HG02884 (cell line): ENCODE measurements around the gene CPNE5.
A peak's percentile ranks its signal among the peaks of the same experiment; 100 is the strongest.
"Not testable (repeated sequence)": the region's sequence is repeated elsewhere in the genome, so short reads cannot be mapped to it uniquely, and the experiment has no call there.

Experiments used
- ATAC-seq: cut with Tn5 transposase; IDR thresholded peaks from one replicate; pipeline ENCODE4 v1.9.1; 2021; ENCODE audit warnings: mild to moderate bottlenecking, moderate library complexity; ENCODE audit not compliant: unreplicated experiment

The CPNE5 gene

GRCh38 chr6:36706339-36706738 is 132.9 kb downstream of the CPNE5 start:
- ATAC-seq = no peak

GRCh38 chr6:36704961-36705577 is 134.2 kb downstream of the CPNE5 start:
- not testable (repeated sequence) for ATAC-seq

- no peak for ATAC-seq
Observed at GRCh38 chr6:36703982-36704381, 135.3 kb downstream of the CPNE5 start.

- ATAC-seq = no peak
Observed at GRCh38 chr6:36703081-36703606, 136.1 kb downstream of the CPNE5 start.

- ATAC-seq = no peak
Observed at GRCh38 chr6:36702656-36703055, 136.6 kb downstream of the CPNE5 start.

- no peak for ATAC-seq
Observed at GRCh38 chr6:36701401-36701991, 137.7 kb downstream of the CPNE5 start.

- no peak for ATAC-seq
Observed at GRCh38 chr6:36700831-36701230, 138.4 kb downstream of the CPNE5 start.

GRCh38 chr6:36700071-36700812 is 139.0 kb downstream of the CPNE5 start:
- no peak for ATAC-seq

GRCh38 chr6:36699348-36699747 is 139.9 kb downstream of the CPNE5 start:
- ATAC-seq = no peak

GRCh38 chr6:36698871-36699271 is 140.4 kb downstream of the CPNE5 start:
- no peak for ATAC-seq

GRCh38 chr6:36698196-36698595 is 141.0 kb downstream of the CPNE5 start:
- no peak for ATAC-seq

GRCh38 chr6:36697481-36697903 is 141.8 kb downstream of the CPNE5 start, which contains the start of gene RAB44:
Gene RAB44 (plus strand): TSS chr6:36697826. CDS start chr6:36704236, 6,410 bp downstream.
- no peak for ATAC-seq

- no peak for ATAC-seq
Observed at GRCh38 chr6:36695414-36695813, 143.8 kb downstream of the CPNE5 start.

- no peak for ATAC-seq
Observed at GRCh38 chr6:36694616-36695015, 144.6 kb downstream of the CPNE5 start.

GRCh38 chr6:36692861-36693702 is 146.2 kb downstream of the CPNE5 start:
- no peak for ATAC-seq

- peak; percentile 74 for ATAC-seq
Observed at GRCh38 chr6:36692220-36692619, 147.0 kb downstream of the CPNE5 start.

GRCh38 chr6:36691612-36692011 is 147.6 kb downstream of the CPNE5 start:
- no peak for ATAC-seq

GRCh38 chr6:36691011-36691410 is 148.2 kb downstream of the CPNE5 start:
- ATAC-seq = no peak
